Activated CD4-positive, alpha-beta T cell treated with anti-CD3 and anti-CD28 coated beads, Interleukin-2, amount 50 U/mL, for 48 hours (primary cell): Measurements from ENCODE around the gene SPDYC.

ENCODE experiments used
- DNase-seq, 2 experiments: peaks; one replicate each; pipeline ENCODE4 v3.0.0-alpha.2; 2020

SPDYC gene

DNA sequence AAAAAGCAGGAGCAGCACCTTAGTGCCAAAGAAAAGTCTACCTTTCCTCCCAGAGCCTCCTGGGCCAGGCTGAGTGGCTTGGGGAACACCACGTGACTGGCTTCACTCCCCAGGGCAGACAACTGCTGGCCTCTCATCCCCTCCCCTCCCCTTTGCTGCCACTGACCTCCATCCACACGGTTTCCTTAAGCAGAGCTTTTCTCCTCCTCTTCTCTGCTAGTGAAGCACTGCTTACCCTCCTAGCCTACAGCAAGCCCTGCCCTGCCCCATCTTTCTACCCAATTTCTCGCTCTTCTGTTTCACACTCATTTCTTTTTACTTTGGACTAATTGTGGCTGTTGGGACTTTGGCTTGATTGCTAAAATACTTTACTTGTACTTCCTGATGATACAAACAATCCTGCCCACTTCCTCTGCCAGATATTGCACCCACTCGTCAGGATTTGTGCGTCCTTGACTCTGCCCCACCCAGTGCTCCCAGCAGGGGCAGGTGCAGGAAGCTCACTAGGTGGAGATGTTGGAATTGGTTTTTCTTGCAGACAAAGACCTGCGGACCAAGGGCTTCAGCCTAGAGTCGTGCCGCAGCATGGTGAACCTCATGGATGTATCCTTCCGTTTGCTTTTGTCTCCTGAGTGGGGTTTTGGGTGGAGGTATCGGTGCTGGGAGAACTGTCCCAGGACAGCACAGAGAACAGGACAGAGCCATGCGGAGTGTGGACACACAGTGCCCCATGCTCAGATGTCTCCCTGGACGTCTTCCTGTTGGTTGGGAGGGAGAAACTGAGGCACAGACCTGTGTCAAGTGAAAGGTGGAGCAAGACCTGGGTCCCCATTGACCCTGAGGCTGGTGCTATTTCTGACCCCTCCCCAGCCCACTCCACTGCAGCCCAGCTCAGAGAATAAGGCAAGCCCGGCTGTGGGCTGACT, 39.0 kb downstream of the SPDYC start:
- DNase-seq: no peak

DNA sequence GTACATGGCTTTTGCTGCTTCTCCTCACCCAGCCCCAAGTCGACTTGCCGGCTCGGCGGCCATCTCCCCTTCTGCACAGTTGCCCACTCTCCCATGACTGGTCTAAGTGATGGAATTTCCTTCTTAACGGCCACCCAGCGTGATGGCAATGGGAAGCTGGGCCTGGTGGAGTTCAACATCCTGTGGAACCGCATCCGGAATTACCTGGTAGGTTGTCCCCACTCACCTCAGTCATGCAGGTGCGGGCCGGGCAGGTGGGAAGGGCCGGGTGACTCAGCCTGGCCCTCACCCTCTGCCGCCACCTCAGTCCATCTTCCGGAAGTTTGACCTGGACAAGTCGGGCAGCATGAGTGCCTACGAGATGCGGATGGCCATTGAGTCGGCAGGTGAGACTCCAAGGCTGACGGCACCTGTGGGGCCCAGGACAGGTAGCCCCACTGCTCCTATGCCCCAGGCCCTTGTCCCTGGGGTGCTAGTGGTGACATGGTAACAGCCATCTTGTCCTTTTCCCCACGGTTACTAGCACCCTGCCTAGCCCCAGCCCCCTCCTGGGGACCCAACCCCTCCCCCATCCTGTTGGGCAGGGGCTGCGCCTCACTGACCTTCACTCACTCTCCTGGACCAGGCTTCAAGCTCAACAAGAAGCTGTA, 39.8 kb downstream of the SPDYC start:
- DNase-seq: no peak

GRCh38 chr11:65210361-65210731, 40.3 kb downstream of the SPDYC start:
- DNase-seq: no peak

DNA sequence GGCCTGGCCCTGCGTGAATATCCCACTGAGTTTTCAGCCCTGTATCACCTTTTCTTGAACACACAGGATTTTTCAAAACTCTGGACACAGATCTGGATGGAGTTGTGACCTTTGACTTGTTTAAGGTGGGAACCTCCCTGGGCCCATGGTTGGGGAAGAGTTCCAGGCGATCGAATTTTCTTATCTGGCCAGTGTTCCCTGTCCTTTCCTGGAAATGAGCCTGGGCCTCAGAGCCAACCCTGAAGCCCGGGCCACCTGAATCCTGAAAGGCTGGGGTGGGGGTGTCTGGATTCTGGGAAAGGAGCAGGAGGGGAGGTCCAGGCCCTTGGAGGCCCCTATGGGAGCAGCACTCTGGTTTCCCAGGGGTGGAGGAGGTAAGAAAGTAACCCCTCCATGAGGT, 40.7 kb downstream of the SPDYC start:
- DNase-seq: no peak

- DNase-seq: no peak
Observed at GRCh38 chr11:65211293-65212105, 41.5 kb downstream of the SPDYC start.

- DNase-seq: no peak
Observed at GRCh38 chr11:65212226-65212801, 42.3 kb downstream of the SPDYC start.

GRCh38 chr11:65213322-65214211, 43.5 kb downstream of the SPDYC start:
- DNase-seq: no peak

- no peak for DNase-seq
Observed at GRCh38 chr11:65214212-65214845, 44.3 kb downstream of the SPDYC start.

DNA sequence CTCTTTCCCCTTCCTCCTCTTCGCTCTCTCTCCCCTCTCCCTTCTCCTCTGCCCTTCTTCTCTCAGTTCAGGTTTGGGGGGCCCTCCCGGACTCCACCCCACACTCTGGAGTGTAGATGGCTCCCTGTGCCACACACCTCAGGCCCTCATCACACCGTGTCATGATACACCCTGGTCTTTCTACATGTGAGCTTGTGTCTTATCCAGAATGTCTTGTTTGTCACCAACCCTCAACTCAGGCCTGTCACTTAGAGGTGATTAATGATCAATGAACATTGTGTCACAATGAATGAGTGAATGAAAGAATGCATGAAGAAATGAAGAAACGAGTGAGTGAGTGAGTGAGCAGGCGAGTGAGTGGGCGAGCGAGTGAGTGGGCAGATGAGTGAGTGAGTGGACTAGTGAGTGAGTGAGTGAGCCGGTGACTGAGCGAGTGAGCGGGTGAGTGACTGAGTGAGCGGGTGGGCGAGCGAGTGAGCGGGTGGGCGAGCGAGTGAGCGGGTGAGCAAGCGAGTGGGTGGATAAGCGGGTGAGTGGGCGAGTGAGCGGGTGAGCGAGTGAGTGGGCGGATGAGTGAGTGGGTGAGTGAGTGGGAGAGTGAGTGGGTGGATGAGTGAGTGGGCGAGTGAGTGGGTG, 45.5 kb downstream of the SPDYC start:
- peak; percentile 34 for DNase-seq

- DNase-seq: no peak
Observed at GRCh38 chr11:65216830-65217229, 46.8 kb downstream of the SPDYC start.

DNA sequence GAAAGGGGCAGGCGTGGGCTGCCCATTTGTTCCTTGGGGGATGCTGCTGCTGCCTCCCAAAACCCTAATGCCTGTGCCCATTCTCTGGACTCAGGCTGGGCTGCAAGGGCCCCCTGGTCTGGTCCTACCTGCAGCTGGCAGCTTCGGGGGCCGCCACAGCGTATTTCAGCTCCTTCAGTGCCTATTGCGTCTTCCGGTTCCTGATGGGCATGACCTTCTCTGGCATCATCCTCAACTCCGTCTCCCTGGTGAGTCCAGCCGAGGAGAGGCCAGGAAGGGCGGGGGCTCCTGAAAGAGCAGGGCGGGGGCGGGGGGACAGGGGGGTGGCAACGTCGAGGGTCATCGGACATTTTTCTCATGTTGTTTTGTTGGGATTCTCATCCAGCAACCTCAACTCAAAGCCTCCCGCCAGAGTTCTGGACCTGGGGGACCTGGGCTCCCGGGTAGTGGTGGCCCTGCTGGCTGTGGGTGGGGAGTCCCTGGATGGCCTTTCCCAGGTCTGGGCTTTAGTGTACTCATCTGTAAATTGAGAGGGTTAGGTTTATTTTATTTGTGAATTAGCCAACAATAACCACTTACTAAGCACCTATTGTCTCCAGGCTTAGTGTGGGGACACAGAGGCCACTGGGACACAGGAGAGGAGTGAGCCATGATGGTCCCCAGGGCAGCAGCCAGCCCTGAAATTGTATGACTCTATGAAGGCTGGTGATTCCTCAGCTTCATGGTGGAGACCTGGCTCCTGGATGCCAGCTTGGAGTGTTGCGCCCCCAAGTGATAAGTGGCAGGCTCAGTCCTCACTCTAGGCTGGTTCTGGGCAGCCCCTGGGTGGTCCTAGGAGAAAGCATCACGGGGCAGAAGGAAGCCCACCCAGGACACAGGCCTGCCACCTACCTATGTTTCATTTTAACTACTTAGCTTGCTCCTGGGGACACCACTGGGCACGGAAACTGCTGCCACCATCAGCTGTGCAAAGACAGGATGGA, 47.7 kb downstream of the SPDYC start:
- DNase-seq: no peak

DNA sequence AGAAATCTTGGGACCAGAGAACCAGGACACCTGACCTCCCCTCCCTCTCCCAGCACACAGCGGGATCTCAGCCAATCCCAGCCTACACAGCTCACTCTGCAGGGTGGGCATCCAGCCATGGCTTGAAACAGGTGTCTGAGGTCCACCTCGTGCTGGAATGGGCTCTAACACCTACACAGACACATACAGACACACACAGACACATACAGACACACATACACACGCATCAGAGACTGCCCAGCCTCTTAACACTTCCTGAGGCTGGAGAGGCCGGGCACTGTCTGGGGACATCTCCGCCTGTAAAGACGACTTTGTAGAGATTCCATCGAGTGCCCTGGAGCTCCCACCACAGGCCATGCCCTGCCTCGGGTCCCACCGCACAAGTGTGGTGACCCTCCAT, 48.4 kb downstream of the SPDYC start:
- DNase-seq: no peak

DNA sequence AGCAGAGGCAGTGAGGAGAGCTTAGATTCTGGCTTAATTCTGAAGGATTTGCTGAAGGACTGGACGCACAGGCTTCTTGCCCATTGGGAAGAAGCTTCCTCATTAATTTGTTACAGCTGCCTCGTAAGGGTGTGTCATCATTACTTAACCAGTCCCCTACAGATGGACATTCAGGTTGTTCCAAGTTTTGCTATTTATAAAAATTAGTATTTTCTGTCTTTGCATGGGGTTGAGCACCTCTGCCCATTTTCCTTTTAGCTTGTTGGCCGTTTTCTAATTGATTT, 49.8 kb downstream of the SPDYC start:
- no peak for DNase-seq

DNA sequence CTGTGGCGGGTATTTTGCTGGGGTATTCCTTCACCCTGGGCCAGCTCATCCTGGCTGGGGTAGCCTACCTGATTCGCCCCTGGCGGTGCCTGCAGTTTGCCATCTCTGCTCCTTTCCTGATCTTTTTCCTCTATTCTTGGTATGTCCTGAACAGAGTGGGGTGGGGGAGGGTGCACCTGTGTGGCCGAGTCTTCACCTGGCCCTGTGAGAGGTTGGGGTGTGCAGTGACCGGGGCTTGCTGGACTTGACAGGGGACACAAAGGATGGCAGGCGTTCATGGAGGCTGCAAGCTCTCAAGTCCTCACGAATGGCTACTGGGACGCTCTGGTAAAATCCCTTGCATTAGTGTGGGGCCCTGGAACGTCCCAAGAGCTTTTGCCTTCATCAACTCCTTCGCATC, 51.0 kb downstream of the SPDYC start:
- no peak for DNase-seq
